Breast epithelium (tissue), 4 donors: Measurements from ENCODE around the gene SMAP1. TPM values are rescaled to one million over a fixed set of nuclear protein-coding genes. Genes with fewer than 3 reads are reported as not detected.

Experiments used
- DNase-seq, 2 donors: peaks; one replicate each; pipeline ENCODE4 v3.0.0-alpha.2; 2019; ENCODE audit warnings: low spot score in 2 of 2
- H3K27ac ChIP-seq, 2 donors: fragments of 200-600 bp; sonication (generic) in 1 of 2; one replicate each; pipeline ENCODE4 v1.5.1; 2016 to 2019; ENCODE audit warnings: mild to moderate bottlenecking in 1 of 2
- H3K27me3 ChIP-seq, 2 donors: fragments of 200-600 bp; sonication (generic) in 1 of 2; one replicate each; pipeline versions ENCODE4 v1.5.1 to v1.6.0; 2017 to 2019; ENCODE audit warnings: control low read depth in 1 of 2, mild to moderate bottlenecking in 1 of 2
- H3K36me3 ChIP-seq: fragments of 200-600 bp; one replicate; pipeline ENCODE4 v1.5.1; 2019
- H3K4me1 ChIP-seq, 2 donors: fragments of 200-600 bp; sonication (generic); one replicate each; pipeline ENCODE4 v1.5.1; 2016 to 2019; ENCODE audit warnings: control low read depth in 1 of 2
- H3K4me3 ChIP-seq, 3 donors: fragments of 200-600 bp; sonication (generic); 1 replicate in 2 of 3; 2 replicates in 1 of 3; pipeline ENCODE4 v1.5.1; 2016 to 2019; ENCODE audit warnings: mild to moderate bottlenecking in 3 of 3, moderate library complexity in 2 of 3
- H3K9me3 ChIP-seq, 2 donors: fragments of 200-600 bp; sonication (generic) in 1 of 2; one replicate each; pipeline ENCODE4 v1.5.1; 2016 to 2019; ENCODE audit warnings: control low read depth in 1 of 2
- POLR2A ChIP-seq: fragments of 450-650 bp; IDR thresholded peaks from one replicate; pipeline ENCODE4 v1.6.1; 2016; ENCODE audit warnings: antibody characterized with exemption, mild to moderate bottlenecking, moderate library complexity
- POLR2AphosphoS5 ChIP-seq, 3 donors: sonication (generic); formaldehyde crosslinking; IDR thresholded peaks; one replicate each; pipeline ENCODE4 v1.6.1; 2017; ENCODE audit warnings: antibody characterized with exemption in 3 of 3
- intact Hi-C: fragments of 100-400 bp; cut with DNase I; formaldehyde crosslinking; loops from one replicate; pipeline ENCODE4 v1.15.1; 2023; ENCODE audit warnings: low total_unique reads
- total RNA-seq, 3 donors: library from RNA; depleted of rRNA; stranded (reverse); fragments of >200 nt; gene quantifications; one replicate each; pipeline ENCODE4 v1.1.0, GENCODE V29; 2016
- TF ChIP-seq, protein P1 (sequence below), 3 donors: fragments of 450-650 bp; IDR thresholded peaks; one replicate each; pipeline ENCODE4 v1.5.1; 2016 to 2017; ENCODE audit warnings: antibody characterized with exemption in 3 of 3, mild to moderate bottlenecking in 3 of 3, moderate library complexity in 3 of 3

Gene SMAP1
- 10 to 100 TPM; 22.0 to 36.6 (median 27.1) TPM for total RNA-seq

DNA sequence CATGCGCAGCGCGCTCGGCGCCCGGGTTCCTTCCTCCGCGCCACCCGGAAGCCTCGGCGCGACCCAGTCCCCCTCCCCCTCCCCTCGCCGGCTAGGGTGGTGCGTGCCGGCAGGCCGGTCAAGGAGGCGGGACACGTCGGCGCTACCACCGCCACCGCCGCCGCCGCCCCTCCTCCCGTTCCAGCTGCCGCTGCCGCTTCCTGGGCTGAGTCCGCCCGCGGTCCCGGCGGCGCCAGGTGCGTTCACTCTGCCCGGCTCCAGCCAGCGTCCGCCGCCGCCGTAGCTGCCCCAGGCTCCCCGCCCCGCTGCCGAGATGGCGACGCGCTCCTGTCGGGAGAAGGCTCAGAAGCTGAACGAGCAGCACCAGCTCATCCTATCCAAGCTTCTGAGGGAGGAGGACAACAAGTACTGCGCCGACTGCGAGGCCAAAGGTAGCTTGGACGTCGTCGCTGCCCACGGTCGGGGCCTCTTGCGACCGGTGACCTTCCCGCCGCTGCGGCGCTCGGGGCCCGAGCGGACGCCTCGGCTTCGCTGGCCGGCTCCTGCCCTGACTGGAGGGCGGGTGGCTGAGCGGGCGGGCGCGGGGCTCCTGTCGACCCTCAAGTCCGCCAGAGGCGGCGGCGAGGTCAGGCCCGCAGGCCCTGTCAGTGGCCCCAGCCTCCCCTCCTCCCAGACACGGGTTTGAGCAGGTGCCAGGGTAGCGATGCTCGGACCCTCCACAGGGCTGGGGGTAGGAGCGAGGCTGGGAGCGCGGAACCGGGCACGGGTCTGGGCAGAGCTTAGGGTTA, at the start of gene SMAP1:
Gene SMAP1 (plus strand): TSS at position 173 of the 788 bp plus-strand sequence. CDS start 141 bp downstream, at position 314.
- H3K27me3 ChIP-seq, result no peaks in the 10 kb centered on the region
- intact Hi-C loops, result no loop called here
- no peaks in the 10 kb centered on the region for H3K36me3 ChIP-seq
- H3K4me1 ChIP-seq, result no peaks in the 10 kb centered on the region
- H3K27ac ChIP-seq, result peak within 1 kb of the TSS; percentile 93
- DNase-seq, result peak; percentile 86 to 91
- H3K9me3 ChIP-seq, result no peaks in the 10 kb centered on the region
- peak within 1 kb of the TSS; percentile 91 to 96 (median 92) for H3K4me3 ChIP-seq
- peak in 2 of 3 donors; percentile 62 to 67 for TF ChIP-seq POLR2AphosphoS5 (IDR thresholded peaks at IDR 0.05)
- TF ChIP-seq, protein P1, sequence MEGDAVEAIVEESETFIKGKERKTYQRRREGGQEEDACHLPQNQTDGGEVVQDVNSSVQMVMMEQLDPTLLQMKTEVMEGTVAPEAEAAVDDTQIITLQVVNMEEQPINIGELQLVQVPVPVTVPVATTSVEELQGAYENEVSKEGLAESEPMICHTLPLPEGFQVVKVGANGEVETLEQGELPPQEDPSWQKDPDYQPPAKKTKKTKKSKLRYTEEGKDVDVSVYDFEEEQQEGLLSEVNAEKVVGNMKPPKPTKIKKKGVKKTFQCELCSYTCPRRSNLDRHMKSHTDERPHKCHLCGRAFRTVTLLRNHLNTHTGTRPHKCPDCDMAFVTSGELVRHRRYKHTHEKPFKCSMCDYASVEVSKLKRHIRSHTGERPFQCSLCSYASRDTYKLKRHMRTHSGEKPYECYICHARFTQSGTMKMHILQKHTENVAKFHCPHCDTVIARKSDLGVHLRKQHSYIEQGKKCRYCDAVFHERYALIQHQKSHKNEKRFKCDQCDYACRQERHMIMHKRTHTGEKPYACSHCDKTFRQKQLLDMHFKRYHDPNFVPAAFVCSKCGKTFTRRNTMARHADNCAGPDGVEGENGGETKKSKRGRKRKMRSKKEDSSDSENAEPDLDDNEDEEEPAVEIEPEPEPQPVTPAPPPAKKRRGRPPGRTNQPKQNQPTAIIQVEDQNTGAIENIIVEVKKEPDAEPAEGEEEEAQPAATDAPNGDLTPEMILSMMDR (IDR thresholded peaks at IDR 0.05), result no peak

DNA sequence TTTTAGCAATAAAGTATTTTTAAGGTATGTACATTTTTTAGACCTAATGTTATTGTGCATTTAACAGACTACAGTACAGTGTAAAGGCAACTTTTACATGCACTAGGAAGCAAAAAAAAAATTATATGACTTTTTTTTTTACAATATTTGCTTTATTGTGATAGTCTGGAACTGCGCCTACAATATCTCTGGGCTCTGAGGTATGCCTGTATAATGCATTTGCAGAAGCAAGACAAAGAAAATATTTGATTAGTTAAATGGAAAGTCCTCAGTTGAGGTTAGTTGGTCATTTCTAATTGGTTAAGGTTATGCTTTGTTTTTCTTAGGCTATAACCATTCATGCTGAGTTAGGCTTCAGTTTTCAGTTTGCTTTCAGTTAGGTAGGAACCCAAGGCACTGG, 46.9 kb upstream of the SMAP1 start:
- Histone ChIP-seq H3K27ac (no peak overlapping the region), H3K4me1 (no peaks in the 10 kb centered on the region), H3K9me3 (no peaks in the 10 kb centered on the region), H3K36me3 (no peaks in the 10 kb centered on the region), H3K27me3 (no peaks in the 10 kb centered on the region), H3K4me3 (no peak overlapping the region)
- intact Hi-C loops, result no loop called here
- DNase-seq, result no peak
- no peak for TF ChIP-seq POLR2AphosphoS5 (IDR thresholded peaks at IDR 0.05)
- TF ChIP-seq, protein P1 (IDR thresholded peaks at IDR 0.05), result no peak
- no peak for TF ChIP-seq POLR2A

DNA sequence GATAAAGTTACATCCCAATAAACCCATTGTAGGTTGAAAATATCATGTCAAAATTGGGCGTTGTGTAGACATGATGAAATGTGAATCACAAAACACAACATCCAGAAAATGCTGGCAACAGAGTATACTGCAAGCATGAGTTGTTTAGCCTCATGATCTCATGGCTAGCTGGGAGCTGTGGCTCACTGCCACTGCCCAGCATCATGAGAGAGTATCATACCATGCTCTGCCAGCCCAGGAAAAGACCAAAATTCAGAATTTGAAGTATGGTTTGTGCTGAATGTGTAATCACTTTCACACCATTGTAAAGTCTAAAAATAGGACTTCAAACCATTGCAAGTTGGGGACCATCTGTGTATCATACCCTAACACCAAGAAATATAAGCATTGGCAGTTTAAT, 45.2 kb upstream of the SMAP1 start:
- intact Hi-C loops, result no loop called here
- Histone ChIP-seq H3K4me1 (no peaks in the 10 kb centered on the region), H3K9me3 (no peaks in the 10 kb centered on the region), H3K4me3 (no peak overlapping the region), H3K27me3 (no peaks in the 10 kb centered on the region), H3K36me3 (no peaks in the 10 kb centered on the region), H3K27ac (no peak overlapping the region)
- DNase-seq, result no peak
- TF ChIP-seq, protein P1 (IDR thresholded peaks at IDR 0.05), result no peak
- TF ChIP-seq POLR2AphosphoS5 (IDR thresholded peaks at IDR 0.05) (no peak), POLR2A (no peak)

DNA sequence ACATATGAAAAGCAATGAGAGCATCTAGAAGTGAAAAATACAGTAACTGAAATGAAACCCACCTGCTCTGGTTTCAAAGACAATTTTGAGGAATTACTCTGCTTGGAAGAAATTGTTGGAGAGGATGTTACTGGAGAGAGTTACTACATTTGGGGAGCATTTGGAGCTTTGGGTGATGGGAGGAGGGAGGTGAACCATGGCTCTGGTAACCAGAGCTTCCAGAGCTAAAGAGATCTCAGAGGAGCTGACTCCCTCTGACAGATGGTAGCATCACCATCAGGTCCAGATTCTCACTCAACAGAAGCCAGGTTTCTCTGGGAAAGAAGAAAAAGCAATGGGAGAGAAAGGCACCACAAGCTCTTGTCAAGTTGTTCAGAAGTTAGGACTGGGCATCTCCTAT, 42.2 kb upstream of the SMAP1 start:
- H3K4me3 ChIP-seq, result no peak overlapping the region
- no peaks in the 10 kb centered on the region for H3K36me3 ChIP-seq
- no peak overlapping the region for H3K27ac ChIP-seq
- peaks cover 0 to 3% of the 10 kb centered on the region in 2 donors for H3K9me3 ChIP-seq
- intact Hi-C loops, result no loop called here
- no peaks in the 10 kb centered on the region for H3K4me1 ChIP-seq
- no peaks in the 10 kb centered on the region for H3K27me3 ChIP-seq
- DNase-seq, result no peak
- TF ChIP-seq, protein P1 (IDR thresholded peaks at IDR 0.05), result no peak
- no peak for TF ChIP-seq POLR2AphosphoS5 (IDR thresholded peaks at IDR 0.05)
- TF ChIP-seq POLR2A, result no peak

DNA sequence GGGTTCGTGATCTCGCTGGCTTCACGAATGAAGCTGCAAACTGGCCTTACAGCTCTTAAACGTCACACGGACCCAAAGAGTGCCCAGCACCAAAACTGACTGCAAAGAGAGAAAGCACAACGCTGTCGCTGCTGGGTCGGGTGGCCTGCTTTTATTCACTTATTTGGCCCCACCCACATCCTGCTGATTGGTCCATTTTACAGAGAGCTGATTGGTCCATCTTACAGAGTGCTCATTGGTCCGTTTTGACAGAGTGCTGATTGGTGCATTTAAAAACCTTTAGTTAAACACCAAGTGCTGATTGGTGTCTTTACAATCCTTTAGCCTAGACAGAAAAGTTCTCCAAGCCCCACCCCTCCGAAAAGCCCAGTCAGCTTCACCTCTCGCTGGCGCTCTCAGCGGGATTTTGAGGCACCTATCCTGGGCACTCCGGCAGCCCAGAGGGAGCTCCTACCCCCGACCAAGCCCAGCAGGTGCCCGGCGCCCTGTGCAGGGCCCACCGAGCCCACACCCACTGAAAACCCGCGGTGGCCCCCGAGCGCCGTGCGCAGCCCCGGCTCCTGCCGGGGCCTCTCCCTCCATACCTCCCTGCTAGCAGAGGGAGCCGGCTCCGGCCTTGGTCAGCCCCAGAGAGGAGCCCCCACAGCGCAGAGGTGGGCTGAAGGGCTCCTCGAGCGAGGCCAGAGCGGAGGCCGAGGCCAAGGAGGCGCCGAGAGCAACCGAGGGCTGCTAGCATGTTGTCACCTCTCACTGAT, 40.0 kb upstream of the SMAP1 start:
- Histone ChIP-seq H3K4me3 (no peak overlapping the region), H3K9me3 (peaks cover 0 to 3% of the 10 kb centered on the region in 2 donors), H3K4me1 (no peaks in the 10 kb centered on the region), H3K27ac (no peak overlapping the region), H3K36me3 (no peaks in the 10 kb centered on the region), H3K27me3 (no peaks in the 10 kb centered on the region)
- intact Hi-C loops, result no loop called here
- no peak for DNase-seq
- TF ChIP-seq POLR2AphosphoS5 (IDR thresholded peaks at IDR 0.05) (no peak), POLR2A (no peak)
- TF ChIP-seq, protein P1 (IDR thresholded peaks at IDR 0.05), result no peak
